GM10847 (cell line): ENCODE measurements around the gene NR2F1-AS1.

ENCODE experiments used
- POLR2A ChIP-seq: IDR thresholded peaks from 2 replicates; pipeline ENCODE4 v1.6.1; 2011; ENCODE audit not compliant: insufficient read length; ENCODE audit errors: extremely low read depth

The NR2F1-AS1 gene

DNA sequence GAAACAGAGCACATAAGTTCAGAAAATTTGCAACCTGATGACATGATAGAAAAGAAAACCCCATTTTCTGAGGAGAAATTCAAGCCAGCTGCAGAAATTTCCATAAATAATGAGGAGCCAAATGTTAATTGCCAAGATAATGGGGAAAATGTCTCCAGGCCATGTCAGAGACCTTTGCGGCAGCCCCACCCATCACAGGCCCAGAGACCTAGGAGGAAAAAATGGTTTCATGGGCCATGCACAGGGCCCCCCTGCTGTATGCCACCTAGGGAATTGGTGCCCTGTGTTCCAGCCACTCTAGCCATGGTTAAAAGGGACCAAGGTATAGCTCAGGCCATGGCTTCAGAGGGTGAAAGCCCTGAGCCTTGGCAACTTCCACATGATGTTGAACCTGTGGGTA, 118.1 kb downstream of the NR2F1-AS1 start:
- no peak for TF ChIP-seq POLR2A

DNA sequence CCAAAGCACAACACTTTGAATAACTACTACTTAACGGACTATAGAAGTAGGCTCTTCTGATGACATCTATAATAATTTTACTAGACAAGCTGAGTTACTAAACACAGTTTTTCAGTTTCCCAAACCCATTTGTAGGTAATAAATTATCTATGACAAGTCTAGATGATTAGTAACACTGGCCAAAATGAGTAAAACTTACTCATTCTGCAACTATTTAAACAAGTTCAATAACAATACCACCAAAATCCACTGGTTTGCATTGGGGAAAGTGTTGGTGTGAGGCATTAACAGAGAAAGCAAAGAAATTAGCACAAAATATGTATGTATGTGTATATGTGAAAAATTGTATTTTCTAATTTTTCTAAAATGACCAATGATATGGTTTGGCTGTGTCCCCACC, 119.3 kb downstream of the NR2F1-AS1 start:
- TF ChIP-seq POLR2A: no peak

DNA sequence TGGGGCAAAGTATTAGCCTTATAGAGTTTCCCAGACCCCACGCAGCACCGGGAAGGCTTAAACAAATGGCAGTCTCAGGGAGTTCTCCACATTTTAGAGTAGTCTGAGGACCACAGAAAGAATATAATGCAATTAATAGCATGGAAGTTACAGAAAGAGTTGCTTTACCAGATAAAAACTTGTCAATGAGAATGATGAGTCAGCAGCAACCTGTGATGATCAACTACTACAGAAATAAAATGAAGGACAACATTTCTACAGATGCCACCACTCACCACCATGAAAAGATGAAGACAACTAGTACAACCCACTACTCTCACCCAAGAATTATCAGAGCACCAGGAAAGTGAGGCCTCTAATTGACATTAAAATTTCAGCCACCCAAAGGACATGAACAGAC, 120.7 kb downstream of the NR2F1-AS1 start:
- no peak for TF ChIP-seq POLR2A

DNA sequence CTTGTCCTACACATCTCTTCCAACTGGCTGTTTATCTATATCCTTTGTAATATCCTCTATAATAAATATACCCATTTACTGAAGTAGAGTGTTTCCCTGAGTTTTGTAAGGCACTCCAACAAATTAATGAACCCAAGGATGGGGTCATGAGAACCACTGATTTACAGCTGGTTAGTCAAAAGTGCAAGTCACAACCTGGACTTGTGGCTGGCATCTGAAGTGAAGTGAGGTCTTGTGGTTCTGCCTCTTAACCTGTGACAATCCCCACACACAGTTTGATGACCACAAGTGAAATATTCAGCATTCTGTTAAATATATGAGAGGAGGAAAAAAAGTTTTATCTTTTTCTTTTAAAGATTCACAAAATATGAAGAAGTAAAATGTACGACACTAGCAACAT, 126.1 kb downstream of the NR2F1-AS1 start:
- no peak for TF ChIP-seq POLR2A

DNA sequence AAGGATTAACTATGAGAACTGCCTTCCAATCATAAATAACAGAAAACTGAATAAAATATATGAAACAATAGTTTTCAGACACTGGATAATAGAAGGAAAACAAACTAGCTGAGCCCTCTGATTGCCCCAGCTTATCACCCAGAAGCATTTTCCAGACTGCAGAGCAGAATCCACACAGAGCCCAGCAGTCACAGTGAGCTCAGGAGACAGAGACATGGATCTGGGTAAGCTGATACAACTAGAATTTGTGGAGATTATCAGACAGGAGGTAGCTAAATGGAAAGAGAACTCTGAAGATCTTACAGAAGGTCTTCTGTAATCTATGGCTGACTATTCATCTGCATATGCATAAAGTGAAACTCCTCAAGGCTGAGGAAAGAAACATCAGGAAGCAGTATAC, 128.8 kb downstream of the NR2F1-AS1 start:
- no peak for TF ChIP-seq POLR2A

DNA sequence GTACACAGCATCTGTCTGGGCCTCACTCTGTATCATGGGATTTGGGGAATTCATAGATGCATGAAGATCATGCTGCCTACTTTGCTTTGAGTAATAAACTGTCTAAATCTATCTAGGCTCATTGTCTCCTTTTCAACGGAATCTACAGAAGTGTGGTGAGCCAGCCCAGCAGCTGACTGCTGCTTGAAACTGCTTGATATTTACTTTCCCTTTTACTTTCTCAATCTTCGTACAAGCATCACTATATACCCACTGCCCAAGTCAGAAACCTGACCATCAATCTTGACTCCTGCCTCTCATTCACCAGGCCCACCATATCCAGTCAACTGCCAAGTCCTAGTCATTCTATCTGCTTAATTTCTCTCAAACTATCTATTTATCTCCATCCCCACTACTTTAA, 142.9 kb downstream of the NR2F1-AS1 start:
- TF ChIP-seq POLR2A: no peak

DNA sequence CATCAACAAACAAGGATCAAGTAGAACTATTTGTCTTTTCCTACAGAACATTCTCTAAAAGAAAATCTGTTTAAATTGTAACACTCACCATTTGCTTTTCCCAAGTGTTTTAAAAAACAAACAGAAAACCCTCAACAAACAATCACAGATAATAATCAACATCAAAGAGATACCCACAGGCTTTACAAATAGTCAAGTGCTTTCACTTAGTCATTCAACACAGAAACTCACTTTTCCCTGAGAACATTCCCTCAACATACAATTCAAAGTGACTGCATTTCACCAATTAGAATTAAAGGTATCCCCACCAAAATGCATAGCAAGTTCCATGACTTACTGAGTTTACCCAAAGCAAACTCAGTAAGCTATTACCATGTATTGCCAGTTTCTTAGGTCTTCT, 144.9 kb downstream of the NR2F1-AS1 start:
- TF ChIP-seq POLR2A: no peak

DNA sequence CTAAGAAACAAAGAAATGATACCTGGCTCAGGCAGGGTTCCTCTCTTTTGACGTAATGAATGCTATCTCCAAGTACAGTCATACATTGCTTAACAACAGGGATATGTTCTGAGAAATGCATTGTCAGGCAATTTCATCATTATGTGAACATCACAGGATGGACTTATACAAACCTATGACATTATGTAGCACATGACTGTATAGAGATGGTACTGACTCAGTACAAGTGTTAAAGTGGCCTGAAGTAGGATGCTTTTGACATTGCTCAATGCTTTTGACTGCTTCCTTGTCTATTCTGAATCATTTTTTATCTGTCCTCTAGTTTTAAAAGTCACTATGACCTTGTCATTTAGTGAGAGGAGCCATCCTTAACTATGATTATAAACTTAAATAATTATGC, 147.6 kb downstream of the NR2F1-AS1 start:
- TF ChIP-seq POLR2A: no peak

DNA sequence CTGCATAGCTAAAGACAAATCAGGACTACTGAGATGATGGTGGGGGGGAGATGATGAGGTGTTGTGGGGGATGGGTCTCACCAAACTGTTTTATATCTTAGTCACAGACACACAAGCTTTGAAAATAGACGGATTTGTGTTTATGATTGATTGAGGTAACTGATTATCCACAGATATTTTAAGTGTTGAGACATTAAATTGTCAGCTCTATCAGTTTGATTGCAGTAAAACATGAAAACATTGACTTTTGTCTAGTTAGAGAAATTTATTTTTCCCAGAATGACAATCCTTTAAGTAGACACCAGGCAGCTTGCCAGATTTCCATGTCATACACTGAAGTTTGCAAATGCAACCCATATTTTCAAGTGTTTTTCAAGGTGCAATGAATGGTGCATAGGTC, 149.8 kb downstream of the NR2F1-AS1 start:
- no peak for TF ChIP-seq POLR2A

DNA sequence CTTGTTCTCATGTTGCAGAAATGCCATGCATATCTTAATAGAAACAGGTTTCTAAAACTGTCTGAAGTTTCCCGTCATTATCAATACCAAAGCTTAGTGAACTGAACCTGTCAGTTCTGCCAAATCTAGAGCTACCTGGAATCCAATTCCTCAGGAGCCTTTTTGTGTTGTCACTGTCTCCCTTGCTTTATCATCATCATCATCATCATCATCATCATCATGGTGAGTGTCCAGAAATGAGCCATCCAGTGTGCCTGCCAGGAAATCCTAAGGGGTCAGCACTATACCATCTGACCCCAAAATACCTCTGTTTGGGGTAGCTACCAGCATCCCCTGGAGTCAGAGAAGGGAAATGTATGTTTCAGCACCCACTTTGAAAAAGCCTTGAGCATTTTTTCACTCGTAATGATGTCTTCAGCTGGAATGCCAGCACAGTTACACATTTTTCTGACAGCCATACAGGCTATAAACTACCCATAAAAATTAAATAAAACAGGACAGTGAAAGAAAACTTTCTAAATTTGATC, 150.3 kb downstream of the NR2F1-AS1 start:
- TF ChIP-seq POLR2A: no peak

DNA sequence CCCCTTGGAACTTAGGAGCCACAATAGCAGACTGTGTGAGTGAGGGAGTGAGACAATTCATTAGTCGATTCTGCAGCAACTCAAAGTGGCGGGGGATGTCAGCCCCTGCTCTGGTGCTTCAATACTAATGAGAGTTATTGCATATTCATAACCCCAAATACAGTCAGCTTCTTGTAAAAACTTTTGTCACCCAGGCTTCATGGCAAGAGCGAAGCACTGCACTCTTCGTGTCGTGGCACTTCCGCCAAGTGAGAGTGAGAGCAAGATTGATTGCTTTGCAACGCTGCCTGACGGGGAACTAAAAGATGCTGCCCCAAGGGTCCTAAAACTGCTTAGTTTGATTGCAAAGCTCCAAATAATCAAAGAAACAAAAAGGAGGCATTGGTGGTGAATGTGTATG, 150.9 kb downstream of the NR2F1-AS1 start:
- TF ChIP-seq POLR2A: no peak

DNA sequence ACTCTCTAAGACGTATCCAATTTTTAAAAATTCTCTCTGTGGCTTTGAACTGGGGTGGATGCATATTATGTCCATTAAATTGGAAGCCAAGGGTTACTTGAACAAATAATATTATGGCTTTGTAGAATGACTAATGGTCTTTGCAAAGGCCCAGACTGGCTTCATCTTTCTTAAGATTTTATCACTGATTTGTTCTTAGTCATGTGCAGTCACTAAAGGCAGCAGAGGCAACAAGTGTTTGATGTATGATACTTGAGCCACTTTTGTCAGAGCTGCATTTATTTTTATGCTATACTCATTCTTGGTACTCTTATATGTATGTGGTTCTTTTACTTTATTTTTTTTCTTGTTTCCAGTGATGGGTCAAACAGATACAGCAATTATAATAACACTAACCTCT, 152.2 kb downstream of the NR2F1-AS1 start:
- no peak for TF ChIP-seq POLR2A

DNA sequence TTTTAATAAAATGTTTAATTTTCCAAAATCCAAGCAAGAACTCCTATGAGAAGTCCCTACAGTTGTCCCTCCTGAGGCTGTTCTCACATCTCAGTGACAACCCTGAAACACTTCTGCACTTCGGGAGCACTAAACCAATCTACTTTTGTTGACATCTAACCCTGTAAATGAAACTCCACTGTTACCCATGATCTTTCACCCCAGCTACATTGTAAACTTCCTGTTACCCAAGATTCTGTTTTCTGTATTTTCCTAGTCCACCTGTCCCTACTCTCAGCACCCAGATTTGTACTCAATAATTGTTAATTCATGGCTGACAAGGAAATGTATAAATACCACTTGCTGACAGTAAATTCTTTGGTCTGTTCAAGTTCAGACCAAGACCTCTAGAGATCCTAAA, 153.7 kb downstream of the NR2F1-AS1 start:
- no peak for TF ChIP-seq POLR2A

DNA sequence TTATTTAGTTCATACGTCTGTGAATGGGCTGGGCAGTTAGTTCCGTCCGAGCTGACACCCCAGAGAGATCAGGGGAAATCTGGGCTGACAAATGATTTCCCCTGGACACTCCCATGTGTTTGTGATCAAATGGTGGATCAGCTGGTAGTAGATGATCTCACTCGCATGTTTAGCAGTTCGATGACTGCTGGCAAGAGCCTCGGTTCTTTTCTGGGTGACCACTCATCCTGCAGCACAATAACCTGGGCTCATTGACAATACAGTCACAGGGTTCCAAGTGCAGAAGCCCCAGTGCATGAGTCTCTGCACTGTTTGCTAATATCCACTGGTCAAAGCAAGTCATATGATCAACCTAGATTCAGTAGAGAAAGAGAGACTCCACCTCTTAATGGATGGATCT, 155.9 kb downstream of the NR2F1-AS1 start:
- TF ChIP-seq POLR2A: no peak

DNA sequence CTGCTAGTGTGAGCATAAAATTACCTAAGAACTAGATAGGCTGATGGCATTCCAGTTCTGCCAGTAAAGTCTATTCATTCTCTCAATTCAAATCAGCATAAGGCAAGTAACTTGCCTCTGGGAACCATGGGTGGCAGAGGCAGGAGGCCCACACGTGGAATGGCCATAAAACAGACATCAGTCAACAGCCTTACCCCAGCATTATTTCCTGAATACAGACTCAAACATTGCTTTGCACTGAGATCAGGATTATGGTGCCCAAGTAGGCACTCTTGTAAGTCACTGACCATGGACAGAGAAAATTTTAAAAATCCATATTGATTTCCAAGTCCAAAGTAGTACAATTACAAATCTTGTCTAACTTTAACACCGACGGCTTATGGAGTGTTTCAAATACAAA, 157.7 kb downstream of the NR2F1-AS1 start:
- no peak for TF ChIP-seq POLR2A

DNA sequence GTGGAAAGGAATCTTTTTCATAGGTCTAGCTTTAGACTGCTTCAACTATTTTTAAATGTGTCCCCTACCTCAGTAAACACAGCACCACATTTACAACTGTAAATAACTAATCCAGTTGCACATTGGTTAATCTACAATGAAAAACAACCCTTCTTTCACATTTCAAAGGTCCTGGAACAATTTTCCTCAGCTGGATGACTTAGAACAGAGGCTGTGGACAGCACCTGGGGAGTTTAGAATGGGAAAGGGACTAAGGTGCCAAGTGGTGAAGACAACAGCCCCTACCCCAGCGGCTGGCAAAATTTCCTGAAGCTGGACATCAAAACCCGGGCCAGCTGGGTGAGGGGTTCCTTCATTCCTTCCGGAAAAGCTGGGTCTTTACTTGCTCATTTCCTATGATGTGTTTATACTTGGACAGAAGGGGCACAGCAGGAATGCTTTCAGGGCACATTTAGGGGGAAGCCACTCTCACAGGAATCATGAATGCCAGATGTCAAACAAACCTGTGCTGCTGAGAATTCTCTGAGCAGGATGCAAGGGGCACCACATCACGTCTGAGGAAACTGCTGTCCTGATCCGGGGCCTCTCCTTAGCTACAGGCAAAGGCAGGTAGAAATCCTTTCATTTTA, 158.3 kb downstream of the NR2F1-AS1 start:
- TF ChIP-seq POLR2A: no peak

DNA sequence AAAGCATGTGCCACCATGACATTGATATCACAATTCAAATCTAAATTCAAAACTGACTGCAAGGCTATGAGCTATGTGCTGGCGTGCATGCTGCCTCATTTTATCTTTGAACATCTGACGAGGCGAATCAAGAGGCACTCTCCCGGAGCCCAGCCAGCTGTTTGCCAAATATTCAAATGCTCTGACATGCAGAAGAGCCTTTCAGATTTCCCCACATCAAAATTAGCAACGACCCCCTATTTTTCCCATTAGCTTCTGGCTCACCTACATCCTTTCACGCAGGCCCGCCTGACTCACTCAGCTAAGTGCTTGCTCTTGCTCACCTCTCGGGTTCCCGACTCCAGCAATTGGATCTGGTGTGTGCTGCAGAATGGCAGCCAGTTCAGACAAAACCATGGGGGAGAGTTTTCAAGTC, 159.0 kb downstream of the NR2F1-AS1 start:
- TF ChIP-seq POLR2A: no peak
